Activated CD8-positive, alpha-beta memory T cell treated with anti-CD3 and anti-CD28 coated beads, Interleukin-2, amount 50 U/mL, for 1 hour (primary cell): Measurements from ENCODE around the gene ZNF337.
"Not testable (repeated sequence)": the region's sequence is repeated elsewhere in the genome, so short reads cannot be mapped to it uniquely, and the experiment has no call there.

ENCODE experiments used
- DNase-seq: peaks from one replicate; pipeline ENCODE4 v3.0.0-alpha.2; 2020; ENCODE audit errors: extremely low read depth

Gene ZNF337

GRCh38 chr20:25695532-25696370, 902 bp downstream of the ZNF337 start:
- no peak for DNase-seq

GRCh38 chr20:25692499-25692898, 4.2 kb downstream of the ZNF337 start:
- DNase-seq = no peak

DNA sequence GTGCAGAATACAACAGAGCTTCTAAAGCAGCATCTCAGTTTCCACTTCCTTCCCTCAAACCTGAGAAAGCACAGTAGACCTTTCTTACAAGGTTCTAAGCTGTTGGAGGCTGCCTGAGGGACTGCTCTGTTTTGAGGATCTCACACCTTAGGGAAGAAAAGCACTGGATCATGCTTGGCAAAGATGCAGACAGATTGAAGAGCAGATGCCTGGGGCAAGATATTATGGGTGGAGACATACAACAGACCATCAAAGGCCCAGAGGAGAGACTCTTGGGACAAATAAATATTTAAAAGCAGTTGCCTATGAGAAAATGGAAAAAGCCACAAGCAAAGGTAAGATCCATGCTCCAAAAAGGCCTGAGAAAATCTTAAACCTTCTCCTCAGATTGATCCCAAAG, 6.2 kb downstream of the ZNF337 start:
- DNase-seq = no peak

GRCh38 chr20:25686081-25687067, 10.3 kb downstream of the ZNF337 start:
- DNase-seq = no peak

GRCh38 chr20:25685276-25686080, 11.2 kb downstream of the ZNF337 start:
- DNase-seq = no peak

- DNase-seq = not testable (repeated sequence)
These were observed 12.8 kb downstream of the ZNF337 start for GRCh38 chr20:25683826-25684225.

GRCh38 chr20:25683050-25683449, 13.6 kb downstream of the ZNF337 start:
- DNase-seq = no peak

- DNase-seq = no peak
These were observed 20.4 kb downstream of the ZNF337 start for GRCh38 chr20:25676164-25676809.

- no peak for DNase-seq
These were observed 21.5 kb downstream of the ZNF337 start for GRCh38 chr20:25675161-25675560.

GRCh38 chr20:25672659-25673235, 23.9 kb downstream of the ZNF337 start:
- no peak for DNase-seq

GRCh38 chr20:25669826-25670422, 26.7 kb downstream of the ZNF337 start:
- no peak for DNase-seq

GRCh38 chr20:25668446-25668845, 28.2 kb downstream of the ZNF337 start:
- DNase-seq = no peak

DNA sequence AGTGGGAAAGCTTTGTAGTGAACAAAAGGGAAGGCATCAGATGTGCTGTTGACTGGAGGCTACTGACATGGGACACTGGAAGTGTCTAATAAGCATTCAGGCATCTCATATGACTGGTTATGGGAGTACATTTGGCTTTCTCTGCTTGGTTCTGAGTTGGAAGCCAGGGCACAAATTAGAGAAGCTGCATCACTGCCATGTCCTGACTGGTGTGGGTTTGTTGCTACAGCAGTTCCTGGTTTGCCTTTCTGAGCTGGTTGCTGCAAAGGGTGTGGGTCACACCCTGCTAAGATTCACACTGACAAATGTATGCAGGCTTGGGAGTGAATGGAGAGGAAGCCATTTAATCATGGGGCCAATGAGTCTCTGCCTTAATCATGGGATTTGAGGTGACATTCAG, 36.7 kb downstream of the ZNF337 start:
- DNase-seq = no peak

GRCh38 chr20:25654487-25654886, 42.2 kb downstream of the ZNF337 start:
- no peak for DNase-seq

- not testable (repeated sequence) for DNase-seq
These were observed 43.8 kb downstream of the ZNF337 start for GRCh38 chr20:25652866-25653265.

GRCh38 chr20:25644814-25645213, 51.8 kb downstream of the ZNF337 start:
- no peak for DNase-seq

- no peak for DNase-seq
These were observed 52.9 kb downstream of the ZNF337 start for GRCh38 chr20:25643716-25644115.

- DNase-seq = no peak
These were observed 59.4 kb downstream of the ZNF337 start for GRCh38 chr20:25637247-25637646.

DNA sequence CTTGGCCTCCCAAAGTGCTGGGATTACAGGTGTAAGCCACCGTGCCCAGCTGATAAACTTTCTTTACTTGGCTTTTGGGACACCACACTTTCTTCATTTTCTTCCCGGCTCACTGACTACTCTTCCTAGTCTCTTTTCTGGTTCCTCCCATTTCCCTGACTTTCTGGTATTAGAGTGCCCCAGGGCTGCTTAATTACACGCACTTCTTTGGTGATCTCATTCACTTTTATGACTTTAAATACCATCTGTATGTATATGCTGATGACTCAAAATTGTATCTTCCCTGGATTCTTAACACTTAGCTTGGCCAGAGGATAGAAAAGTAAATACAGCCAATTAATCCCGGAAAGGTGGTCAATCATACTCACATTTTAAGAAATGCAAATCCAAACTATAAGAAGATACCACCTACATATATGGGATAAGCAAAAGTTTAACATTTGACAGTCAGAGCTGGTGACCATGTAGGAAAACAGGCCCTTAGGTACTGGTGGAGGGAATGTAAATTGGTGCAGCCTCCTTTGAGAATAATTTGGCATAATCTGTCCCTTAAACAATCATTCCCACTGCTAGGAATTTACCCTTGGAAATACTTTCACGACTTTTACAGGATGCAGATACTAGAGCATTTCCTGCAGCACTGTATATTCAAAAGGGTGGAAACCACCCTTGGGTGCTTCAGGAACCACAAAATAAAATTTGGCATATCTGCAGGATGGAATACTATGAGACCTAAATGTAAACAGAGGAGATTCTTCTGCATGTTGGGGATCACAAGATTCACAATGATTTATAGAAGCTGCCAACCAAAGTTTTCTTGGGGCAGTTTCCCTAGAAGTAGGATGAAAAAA, 63.5 kb downstream of the ZNF337 start:
- DNase-seq = no peak
